ENCODE measurements around the gene PDLIM1.

- TF ChIP-seq CTCF (IDR thresholded peaks at IDR 0.05 in 8 of 11, conservative IDR thresholded peaks at IDR 0.05 in 3 of 11) (no peak), POLR2AphosphoS5 (IDR thresholded peaks at IDR 0.05) (no peak)
Measured at GRCh38 chr10:95237376-95238170, 53.2 kb downstream of the PDLIM1 start.
